CD4-positive, alpha-beta memory T cell (primary cell): Measurements from ENCODE around the gene PLEKHO2. TPM values are rescaled to one million over a fixed set of nuclear protein-coding genes. Genes with fewer than 3 reads are reported as not detected.

Experiments used
- CTCF ChIA-PET: fragments of 350-600 bp; sonication (Branson Sonifier 250); formaldehyde crosslinking; loops from one replicate; lab custom pipeline; 2021; ENCODE audit warnings: inconsistent platforms; ENCODE audit not compliant: partially characterized antibody; lab: Charles Lee
- POLR2A ChIA-PET: fragments of 350-600 bp; sonication (Branson Sonifier 250); formaldehyde crosslinking; loops from one replicate; lab custom pipeline; 2021; ENCODE audit not compliant: partially characterized antibody; lab: Charles Lee
- DNase-seq, 5 donors: peaks; one replicate each; pipeline versions ENCODE4 v3.0.0 to v3.0.0-alpha.2; 2020 to 2022; ENCODE audit warnings: mixed read lengths in 1 of 5
- H3K27ac ChIP-seq: one replicate; pipeline ENCODE4 v1.7.0; 2013; ENCODE audit warnings: low read depth, low read length
- H3K27me3 ChIP-seq: 2 replicates; pipeline ENCODE4 v1.7.0; 2013; ENCODE audit warnings: mild to moderate bottlenecking, low read length, moderate library complexity; ENCODE audit not compliant: insufficient read depth
- H3K36me3 ChIP-seq: 2 replicates; pipeline ENCODE4 v1.7.0; 2013; ENCODE audit warnings: mild to moderate bottlenecking, low read length, moderate library complexity; ENCODE audit not compliant: insufficient read depth
- H3K4me1 ChIP-seq: 2 replicates; pipeline ENCODE4 v1.7.0; 2013; ENCODE audit warnings: mild to moderate bottlenecking, low read length, moderate library complexity; ENCODE audit not compliant: insufficient read depth
- H3K4me3 ChIP-seq, 2 donors: one replicate each; pipeline ENCODE4 v1.7.0; 2013; ENCODE audit warnings: low read length in 2 of 2, mild to moderate bottlenecking in 1 of 2
- H3K9me3 ChIP-seq, 2 donors: one replicate each; pipeline ENCODE4 v1.7.0; 2013; ENCODE audit warnings: low read length in 2 of 2, control low read depth in 1 of 2; ENCODE audit not compliant: control insufficient read depth in 1 of 2
- H3K27ac Mint-ChIP-seq, 7 donors: one replicate each; pipeline ENCODE4 v1.8.0; 2020 to 2021; ENCODE audit warnings: mixed read lengths in 7 of 7, mild to moderate bottlenecking in 6 of 7, inconsistent platforms in 3 of 7, moderate library complexity in 3 of 7
- H3K27me3 Mint-ChIP-seq, 2 donors: one replicate each; pipeline ENCODE4 v1.8.0; 2020 to 2021; ENCODE audit warnings: mixed read lengths in 2 of 2
- H3K36me3 Mint-ChIP-seq, 2 donors: one replicate each; pipeline ENCODE4 v1.8.0; 2020 to 2021; ENCODE audit warnings: mixed read lengths in 2 of 2, inconsistent platforms in 1 of 2, mild to moderate bottlenecking in 1 of 2
- H3K4me1 Mint-ChIP-seq, 4 donors: one replicate each; pipeline ENCODE4 v1.8.0; 2020 to 2021; ENCODE audit warnings: mixed read lengths in 4 of 4, mild to moderate bottlenecking in 1 of 4
- H3K4me3 Mint-ChIP-seq, 8 donors: one replicate each; pipeline ENCODE4 v1.8.0; 2020 to 2021; ENCODE audit warnings: mixed read lengths in 8 of 8, mild to moderate bottlenecking in 7 of 8, moderate library complexity in 6 of 8, inconsistent platforms in 3 of 8
- H3K9me3 Mint-ChIP-seq, 8 donors: one replicate each; pipeline ENCODE4 v1.8.0; 2020 to 2021; ENCODE audit warnings: mixed read lengths in 8 of 8, mild to moderate bottlenecking in 5 of 8, inconsistent platforms in 3 of 8, moderate library complexity in 1 of 8
- intact Hi-C: fragments of 100-400 bp; cut with micrococcal nuclease; formaldehyde crosslinking; loops from one replicate; pipeline ENCODE4 v1.15.1; 2023
- polyA plus RNA-seq, 2 donors: library from polyadenylated mRNA; unstranded; fragments of 300-500 nt; fragmentation: Illumina TruSeq; gene quantifications; one replicate each; pipeline ENCODE4 v1.2.3, GENCODE V29; 2021
- total RNA-seq, 2 experiments: library from RNA; stranded (reverse); gene quantifications; one replicate each; pipeline ENCODE4 v1.2.3, GENCODE V29; 2021

PLEKHO2 gene
- total and polyA plus RNA-seq, 4 experiments from 2014 or later = 10.6 to 29.1 (median 23.4) TPM

DNA sequence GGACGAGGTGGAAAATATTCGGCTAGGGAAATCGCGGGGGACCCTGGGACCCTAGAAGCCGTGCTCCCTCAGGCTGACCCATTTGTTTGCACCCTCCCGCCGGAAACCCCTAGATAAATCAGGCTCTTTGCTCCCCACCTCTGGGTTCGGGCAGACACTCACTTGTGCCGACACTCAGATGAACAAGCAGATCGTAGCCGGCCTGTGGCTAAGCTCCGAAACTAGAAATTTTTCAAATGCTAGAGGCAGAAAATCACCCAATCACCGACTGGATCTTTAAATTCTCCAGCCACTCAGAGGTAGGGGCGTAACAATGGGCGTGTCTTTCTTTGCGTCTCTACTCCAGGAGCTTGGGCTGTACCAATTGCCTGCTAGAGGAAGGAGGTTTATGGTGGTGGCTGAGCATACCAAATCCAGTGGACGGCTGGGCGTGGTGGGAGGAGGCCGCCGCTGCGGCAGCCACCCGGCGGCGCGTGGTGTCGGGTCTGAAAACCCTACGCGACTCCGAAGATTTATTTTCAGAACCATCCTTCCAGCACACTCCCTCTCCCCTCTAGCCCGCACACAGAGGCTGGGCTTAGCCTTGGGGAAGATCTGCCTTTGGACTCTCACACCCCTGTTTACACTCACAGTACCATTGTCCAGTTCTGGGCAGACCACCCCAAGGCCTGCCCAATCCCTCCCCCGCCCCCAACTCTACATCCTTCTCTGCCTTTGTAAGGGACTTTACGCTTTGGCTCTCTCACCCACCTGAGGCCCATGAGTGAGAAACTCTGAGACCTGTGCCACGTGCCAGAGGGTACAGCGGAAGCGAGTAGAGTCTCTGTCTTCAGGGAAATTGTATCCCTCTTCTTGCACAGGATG lies 16.1 kb upstream of the PLEKHO2 start, which contains the start of gene PIF1:
Gene PIF1 (minus strand): TSS at position 217 of the 864 bp plus-strand sequence. CDS start 1,312 bp downstream, outside the sequence.
- Mint-ChIP-seq H3K27me3 (peaks cover 2 to 8% of the 10 kb centered on the region in 2 donors), H3K9me3 (peaks cover 0 to 3% (median 0%) of the 10 kb centered on the region in 8 donors), H3K36me3 (no peaks in the 10 kb centered on the region), H3K4me3 (peak within 1 kb of the TSS; percentile 84 to 94 (median 88)), H3K4me1 (peaks cover 22 to 34% (median 29%) of the 10 kb centered on the region in 4 donors), H3K27ac (peak within 1 kb of the TSS; percentile 55 to 90 (median 81))
- Histone ChIP-seq H3K27ac (peak within 1 kb of the TSS; percentile 18), H3K4me3 (peak within 1 kb of the TSS; percentile 60 to 62), H3K9me3 (no peaks in the 10 kb centered on the region), H3K27me3 (no peaks in the 10 kb centered on the region), H3K4me1 (peaks cover 23% of the 10 kb centered on the region), H3K36me3 (no peaks in the 10 kb centered on the region)
- intact Hi-C loops = loop anchor here (1.0 to 2.0 kb wide), 3 partner anchors 10 to 70 kb away; partner anchors contain the start of gene PLEKHO2
- POLR2A ChIA-PET = interaction anchor here (0.8 to 2.3 kb wide), 9 partner anchors 10 to 68 kb away, joined by 3 to 36 read pairs (median 6); no protein-coding TSS in a partner anchor
- CTCF ChIA-PET = interaction anchor here (0.6 to 2.7 kb wide), 6 partner anchors 11 to 173 kb away, joined by 3 to 34 read pairs (median 6); no protein-coding TSS in a partner anchor
- peak; percentile 88 to 96 (median 92) for DNase-seq

- Histone ChIP-seq H3K4me1 (peaks cover 23% of the 10 kb centered on the region), H3K36me3 (no peaks in the 10 kb centered on the region), H3K27ac (no peak overlapping the region), H3K4me3 (no peak overlapping the region), H3K9me3 (no peaks in the 10 kb centered on the region), H3K27me3 (no peaks in the 10 kb centered on the region)
- ChIA-PET CTCF (no interaction called here), POLR2A (no interaction called here)
- Mint-ChIP-seq H3K27ac (no peak overlapping the region), H3K4me3 (no peak overlapping the region), H3K27me3 (peaks cover 2 to 7% of the 10 kb centered on the region in 2 donors), H3K9me3 (no peaks in the 10 kb centered on the region), H3K36me3 (no peaks in the 10 kb centered on the region), H3K4me1 (peaks cover 15 to 22% (median 19%) of the 10 kb centered on the region in 4 donors)
- no peak for DNase-seq
- intact Hi-C loops = no loop called here
Measured at GRCh38 chr15:64828985-64829384, 12.7 kb upstream of the PLEKHO2 start.

GRCh38 chr15:64833690-64834089 lies 8.0 kb upstream of the PLEKHO2 start:
- H3K27me3 ChIP-seq = no peaks in the 10 kb centered on the region
- H3K36me3 ChIP-seq = no peaks in the 10 kb centered on the region
- Mint-ChIP-seq H3K27me3 (no peaks in the 10 kb centered on the region), H3K4me3 (no peak overlapping the region), H3K9me3 (no peaks in the 10 kb centered on the region), H3K36me3 (no peaks in the 10 kb centered on the region), H3K4me1 (peaks cover 26 to 32% (median 29%) of the 10 kb centered on the region in 4 donors), H3K27ac (no peak overlapping the region)
- no peak overlapping the region for H3K27ac ChIP-seq
- peaks cover 36% of the 10 kb centered on the region for H3K4me1 ChIP-seq
- intact Hi-C loops = no loop called here
- POLR2A ChIA-PET = interaction anchor here (16.3 kb wide), 1 partner anchor 60 kb away, joined by 331 read pairs; no protein-coding TSS in a partner anchor
- H3K4me3 ChIP-seq = no peak overlapping the region
- H3K9me3 ChIP-seq = no peaks in the 10 kb centered on the region
- no peak for DNase-seq
- CTCF ChIA-PET = interaction anchor here (1.8 to 9.3 kb wide), 3 partner anchors 18 to 60 kb away, joined by 3 to 162 read pairs (median 24); no protein-coding TSS in a partner anchor

DNA sequence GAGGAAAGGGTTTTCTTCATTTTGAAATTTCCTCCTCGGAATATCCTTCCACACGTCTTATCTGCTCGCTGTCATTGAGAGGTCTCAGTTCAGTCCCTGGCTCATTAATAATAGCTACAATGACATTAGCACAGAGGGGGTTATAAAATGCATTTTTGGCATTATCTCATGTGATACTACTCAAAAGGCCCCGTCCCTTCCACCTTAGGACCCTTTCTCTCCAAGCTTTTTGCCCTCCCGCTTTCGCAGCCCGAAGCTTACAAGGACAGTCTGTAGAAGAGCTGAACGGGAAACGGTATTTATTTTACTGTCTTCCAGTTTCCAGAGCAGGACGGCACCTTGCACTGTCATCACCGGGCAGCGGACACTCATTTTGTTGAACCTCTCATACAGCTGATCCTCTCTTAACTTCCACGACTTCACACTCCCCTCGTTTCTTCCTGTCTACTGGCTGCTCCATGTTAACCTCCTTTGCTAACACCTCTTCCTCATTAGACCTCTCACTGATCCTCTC lies 5.6 kb upstream of the PLEKHO2 start:
- Mint-ChIP-seq H3K27ac (peak overlapping the region; percentile 40 to 88 (median 80)), H3K36me3 (no peaks in the 10 kb centered on the region), H3K27me3 (no peaks in the 10 kb centered on the region), H3K4me1 (peaks cover 37 to 54% (median 44%) of the 10 kb centered on the region in 4 donors), H3K4me3 (peak overlapping the region; percentile 49 to 79 (median 65)), H3K9me3 (no peaks in the 10 kb centered on the region)
- no peak for DNase-seq
- Histone ChIP-seq H3K4me1 (peaks cover 60% of the 10 kb centered on the region), H3K27me3 (no peaks in the 10 kb centered on the region), H3K9me3 (no peaks in the 10 kb centered on the region), H3K4me3 (peak overlapping the region in 1 of 2 donors; percentile 23), H3K36me3 (no peaks in the 10 kb centered on the region), H3K27ac (no peak overlapping the region)
- ChIA-PET POLR2A (interaction anchor here (0.7 to 16.3 kb wide), 14 partner anchors 10 to 448 kb away, joined by 3 to 331 read pairs (median 4); partner anchors contain the start of genes PIF1, SPG21 and TRIP4), CTCF (interaction anchor here (0.5 to 9.3 kb wide), 28 partner anchors 8 to 680 kb away, joined by 3 to 162 read pairs (median 6); partner anchors contain the start of genes ANKDD1A and PIF1)
- intact Hi-C loops = no loop called here

DNA sequence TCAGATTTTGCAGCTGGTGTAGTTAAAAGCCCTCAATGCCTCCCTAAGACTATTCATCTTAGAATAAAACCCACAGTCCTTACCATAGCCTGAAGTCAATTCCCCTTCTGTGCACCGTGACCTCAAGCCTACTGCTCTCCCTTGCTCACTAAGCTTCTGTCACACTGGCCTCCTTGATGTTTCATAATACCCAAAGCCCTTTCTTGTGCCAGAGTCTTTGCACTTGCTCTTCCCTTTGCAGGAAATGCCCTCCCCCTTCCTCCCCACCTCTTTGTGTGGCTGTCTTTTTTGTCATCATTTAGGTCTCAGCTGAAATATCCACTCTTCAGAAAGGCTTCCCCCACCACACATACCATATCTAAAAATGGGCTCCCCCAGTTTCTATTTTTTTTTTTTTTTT lies 4.2 kb upstream of the PLEKHO2 start:
- H3K9me3 ChIP-seq = no peaks in the 10 kb centered on the region
- intact Hi-C loops = no loop called here
- H3K27ac ChIP-seq = peak overlapping the region; percentile 10
- no peaks in the 10 kb centered on the region for H3K27me3 ChIP-seq
- H3K4me1 Mint-ChIP-seq = peaks cover 41 to 58% (median 48%) of the 10 kb centered on the region in 4 donors
- H3K36me3 Mint-ChIP-seq = peaks cover 0 to 2% of the 10 kb centered on the region in 2 donors
- peak overlapping the region in 7 of 8 donors; percentile 65 to 86 (median 73) for H3K4me3 Mint-ChIP-seq
- DNase-seq = peak; percentile 53 to 72 (median 55)
- peaks cover 64% of the 10 kb centered on the region for H3K4me1 ChIP-seq
- ChIA-PET POLR2A (interaction anchor here (0.9 to 16.3 kb wide), 11 partner anchors 9 to 152 kb away, joined by 3 to 331 read pairs (median 4); partner anchors contain the start of genes PIF1 and SPG21), CTCF (interaction anchor here (1.1 to 9.3 kb wide), 8 partner anchors 11 to 105 kb away, joined by 4 to 162 read pairs (median 17); partner anchors contain the start of gene PIF1)
- no peaks in the 10 kb centered on the region for H3K27me3 Mint-ChIP-seq
- H3K4me3 ChIP-seq = no peak overlapping the region
- H3K27ac Mint-ChIP-seq = peak overlapping the region; percentile 60 to 93 (median 81)
- H3K9me3 Mint-ChIP-seq = peaks cover 0 to 2% (median 0%) of the 10 kb centered on the region in 8 donors
- no peaks in the 10 kb centered on the region for H3K36me3 ChIP-seq

DNA sequence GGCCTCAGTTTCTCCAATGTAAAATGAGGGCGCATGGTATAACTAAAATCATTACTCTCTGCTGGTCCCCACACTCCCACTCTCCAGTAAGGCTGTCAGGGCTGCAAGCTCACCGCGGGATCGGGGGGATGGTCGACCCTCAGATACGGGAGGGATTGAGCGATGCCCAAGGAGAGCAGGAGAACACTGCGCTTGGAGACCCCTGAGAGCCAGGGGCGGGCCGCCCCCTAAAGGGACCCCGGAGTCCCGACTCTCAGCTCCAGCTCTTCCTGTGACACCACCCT lies 713 bp upstream of the PLEKHO2 start:
- H3K27me3 Mint-ChIP-seq = no peaks in the 10 kb centered on the region
- H3K9me3 Mint-ChIP-seq = peaks cover 0 to 2% (median 0%) of the 10 kb centered on the region in 8 donors
- H3K4me3 Mint-ChIP-seq = peak overlapping the region; percentile 80 to 96 (median 83)
- Histone ChIP-seq H3K4me3 (peak overlapping the region; percentile 36 to 52), H3K27ac (peak overlapping the region; percentile 62), H3K4me1 (peaks cover 90% of the 10 kb centered on the region), H3K27me3 (no peaks in the 10 kb centered on the region), H3K9me3 (no peaks in the 10 kb centered on the region), H3K36me3 (no peaks in the 10 kb centered on the region)
- intact Hi-C loops = loop anchor here (1.0 to 5.0 kb wide), 4 partner anchors 16 to 151 kb away; partner anchors contain the start of gene PIF1
- CTCF ChIA-PET = interaction anchor here (0.7 to 9.3 kb wide), 7 partner anchors 10 to 113 kb away, joined by 3 to 162 read pairs (median 8); partner anchors contain the start of gene PIF1
- peak overlapping the region; percentile 78 to 94 (median 82) for H3K27ac Mint-ChIP-seq
- peaks cover 59 to 86% (median 72%) of the 10 kb centered on the region in 4 donors for H3K4me1 Mint-ChIP-seq
- no peak for DNase-seq
- POLR2A ChIA-PET = interaction anchor here (0.6 to 16.3 kb wide), 7 partner anchors 15 to 293 kb away, joined by 3 to 331 read pairs (median 3); partner anchors contain the start of genes PDCD7 and PIF1
- H3K36me3 Mint-ChIP-seq = peaks cover 0 to 10% of the 10 kb centered on the region in 2 donors
